Brain microvascular endothelial cell (primary cell): ENCODE results near the gene B4GALNT4.

ENCODE experiments used
- DNase-seq: peaks from one replicate; pipeline ENCODE4 v3.0.0-alpha.2; 2020
- H3K27ac ChIP-seq: fragments of 250-450 bp; sonication (Bioruptor Pico); 2 replicates; pipeline ENCODE4 v1.5.1; 2020; ENCODE audit warnings: mild to moderate bottlenecking, moderate library complexity
- H3K27me3 ChIP-seq: fragments of 250-450 bp; sonication (Bioruptor Pico); replicated peaks from 2 replicates; pipeline ENCODE4 v1.5.1; 2020; ENCODE audit warnings: mild to moderate bottlenecking
- H3K36me3 ChIP-seq: fragments of 250-450 bp; sonication (Bioruptor Pico); replicated peaks from 2 replicates; pipeline ENCODE4 v1.5.1; 2020; ENCODE audit warnings: mild to moderate bottlenecking
- H3K4me3 ChIP-seq: 2 replicates; pipeline ENCODE4 v1.5.1; 2011; ENCODE audit warnings: low read depth, mild to moderate bottlenecking, control low read depth, low read length, moderate library complexity
- CTCF ChIP-seq: IDR thresholded peaks from 2 replicates; pipeline ENCODE4 v1.5.1; 2011; ENCODE audit warnings: low read depth, mild to moderate bottlenecking, moderate library complexity, low read length, control low read depth, inconsistent platforms; ENCODE audit errors: missing control alignments
- in situ Hi-C: cut with HindIII; loops from 2 replicates; pipeline ENCODE4 v1.10.0; 2017; ENCODE audit warnings: low sequenced_read_pairs, low pct_ligation_motif_present

B4GALNT4 gene

GRCh38 chr11:429391-429790, 60.1 kb downstream of the B4GALNT4 start:
- Histone ChIP-seq H3K4me3 (no peak overlapping the region), H3K27ac (no peak overlapping the region), H3K27me3 (peaks cover under 1% of the 10 kb centered on the region), H3K36me3 (no peaks in the 10 kb centered on the region)
- TF ChIP-seq CTCF = no peak
- in situ Hi-C loops = no loop called here
- no peak for DNase-seq

GRCh38 chr11:429931-430456, 60.7 kb downstream of the B4GALNT4 start:
- in situ Hi-C loops = no loop called here
- no peak for TF ChIP-seq CTCF
- Histone ChIP-seq H3K36me3 (no peaks in the 10 kb centered on the region), H3K27ac (no peak overlapping the region), H3K4me3 (no peak overlapping the region), H3K27me3 (no peaks in the 10 kb centered on the region)
- DNase-seq = no peak
